Activated CD8-positive, alpha-beta memory T cell treated with anti-CD3 and anti-CD28 coated beads, Interleukin-2, amount 50 U/mL, for 4 hours (primary cell): ENCODE results near the gene FOXJ2.
"Not testable (repeated sequence)": the region's sequence is repeated elsewhere in the genome, so short reads cannot be mapped to it uniquely, and the experiment has no call there.

Experiments used
- DNase-seq: peaks from one replicate; pipeline ENCODE4 v3.0.0-alpha.2; 2020

The FOXJ2 gene

GRCh38 chr12:8032242-8033152, at the start of gene FOXJ2:
FOXJ2 (plus strand) TSS chr12:8032716; CDS start chr12:8039833, 7,117 bp downstream.
- peak; percentile 83 for DNase-seq

GRCh38 chr12:7983019-7983418, 49.5 kb upstream of the FOXJ2 start:
- not testable (repeated sequence) for DNase-seq

GRCh38 chr12:7983460-7983859, 49.1 kb upstream of the FOXJ2 start:
- not testable (repeated sequence) for DNase-seq

- no peak for DNase-seq
Measured at GRCh38 chr12:7984900-7985299, 47.6 kb upstream of the FOXJ2 start.

- no peak for DNase-seq
Measured at GRCh38 chr12:7985802-7986418, 46.6 kb upstream of the FOXJ2 start.

- DNase-seq = peak; percentile 60
Measured at GRCh38 chr12:7989827-7990491, 42.6 kb upstream of the FOXJ2 start.

GRCh38 chr12:7991535-7991934, 41.0 kb upstream of the FOXJ2 start:
- no peak for DNase-seq

- DNase-seq = no peak
Measured at GRCh38 chr12:7994731-7995205, 37.7 kb upstream of the FOXJ2 start.

- DNase-seq = peak; percentile 83
Measured at GRCh38 chr12:7995266-7995963, 37.1 kb upstream of the FOXJ2 start.

- not testable (repeated sequence) for DNase-seq
Measured at GRCh38 chr12:8000827-8001226, 31.7 kb upstream of the FOXJ2 start.

GRCh38 chr12:8001496-8001895, 31.0 kb upstream of the FOXJ2 start:
- DNase-seq = not testable (repeated sequence)

GRCh38 chr12:8004897-8005296, 27.6 kb upstream of the FOXJ2 start:
- not testable (repeated sequence) for DNase-seq

- DNase-seq = no peak
Measured at GRCh38 chr12:8011331-8011730, 21.2 kb upstream of the FOXJ2 start.

- DNase-seq = no peak
Measured at GRCh38 chr12:8012651-8013309, 19.7 kb upstream of the FOXJ2 start.

GRCh38 chr12:8014836-8015235, 17.7 kb upstream of the FOXJ2 start:
- no peak for DNase-seq

GRCh38 chr12:8018213-8018612, 14.3 kb upstream of the FOXJ2 start:
- not testable (repeated sequence) for DNase-seq

- peak; percentile 24 for DNase-seq
Measured at GRCh38 chr12:8018666-8019581, 13.6 kb upstream of the FOXJ2 start.

GRCh38 chr12:8026291-8026900, 6.1 kb upstream of the FOXJ2 start:
- DNase-seq = peak; percentile 92

- no peak for DNase-seq
Measured at GRCh38 chr12:8027856-8028255, 4.7 kb upstream of the FOXJ2 start.

- no peak for DNase-seq
Measured at GRCh38 chr12:8028267-8028666, 4.2 kb upstream of the FOXJ2 start.

- DNase-seq = no peak
Measured at GRCh38 chr12:8030189-8030588, 2.3 kb upstream of the FOXJ2 start.
